H9 (cell line): ENCODE measurements around the gene DPP6. TPM values are rescaled to one million over a fixed set of nuclear protein-coding genes. Genes with fewer than 3 reads are reported as not detected.
"Not testable (repeated sequence)": the region's sequence is repeated elsewhere in the genome, so short reads cannot be mapped to it uniquely, and the experiment has no call there.

ENCODE experiments used
- DNase-seq: peaks from one replicate; pipeline ENCODE4 v3.0.0-alpha.2; 2017
- H2AFZ ChIP-seq: one replicate; pipeline ENCODE4 v1.6.1; 2013; ENCODE audit warnings: mild to moderate bottlenecking, low read length, control low read depth, moderate library complexity
- H2AK5ac ChIP-seq: 2 replicates; pipeline ENCODE4 v1.6.1; 2013; ENCODE audit warnings: low read length, control low read depth, mixed read lengths; ENCODE audit not compliant: insufficient read length
- H2BK120ac ChIP-seq: one replicate; pipeline ENCODE4 v1.6.1; 2013; ENCODE audit warnings: low read depth, mild to moderate bottlenecking, low read length, control low read depth, inconsistent platforms; ENCODE audit not compliant: poor library complexity, severe bottlenecking
- H2BK12ac ChIP-seq: 2 replicates; pipeline ENCODE4 v1.6.1; 2013; ENCODE audit warnings: low read length, control low read depth, mixed read lengths, low read depth; ENCODE audit not compliant: insufficient read length
- H2BK15ac ChIP-seq: 2 replicates; pipeline ENCODE4 v1.6.1; 2013; ENCODE audit warnings: low read depth, low read length, control low read depth
- H2BK20ac ChIP-seq: one replicate; pipeline ENCODE4 v1.6.1; 2013; ENCODE audit warnings: low read depth, mild to moderate bottlenecking, low read length, control low read depth, inconsistent platforms; ENCODE audit not compliant: poor library complexity, severe bottlenecking
- H2BK5ac ChIP-seq: 2 replicates; pipeline ENCODE4 v1.6.1; 2013; ENCODE audit warnings: low read length, control low read depth, mixed read lengths; ENCODE audit not compliant: insufficient read length
- H3K14ac ChIP-seq: 2 replicates; pipeline ENCODE4 v1.6.1; 2013; ENCODE audit warnings: low read length, control low read depth; ENCODE audit not compliant: insufficient read depth
- H3K18ac ChIP-seq: 2 replicates; pipeline ENCODE4 v1.6.1; 2013; ENCODE audit warnings: low read depth, mild to moderate bottlenecking, mixed read lengths, low read length, control low read depth; ENCODE audit not compliant: insufficient read length
- H3K23ac ChIP-seq: 2 replicates; pipeline ENCODE4 v1.6.1; 2013; ENCODE audit warnings: low read length, control low read depth, mixed read lengths, low read depth; ENCODE audit not compliant: insufficient read length
- H3K23me2 ChIP-seq: 2 replicates; pipeline ENCODE4 v1.6.1; 2013; ENCODE audit warnings: low read depth, mild to moderate bottlenecking, mixed read lengths, low read length, control low read depth; ENCODE audit not compliant: insufficient read length, poor library complexity, severe bottlenecking
- H3K27ac ChIP-seq: 2 replicates; pipeline ENCODE4 v1.5.1; 2013; ENCODE audit warnings: low read length, control low read depth, mixed read lengths, low read depth; ENCODE audit not compliant: insufficient read length
- H3K27me3 ChIP-seq: 2 replicates; pipeline ENCODE4 v1.6.1; 2013; ENCODE audit warnings: low read length, control low read depth, inconsistent platforms; ENCODE audit not compliant: insufficient read depth
- H3K4ac ChIP-seq: 2 replicates; pipeline ENCODE4 v1.6.1; 2013; ENCODE audit warnings: low read depth, mild to moderate bottlenecking, control low read depth, inconsistent platforms, low read length, moderate library complexity
- H3K4me1 ChIP-seq: 2 replicates; pipeline ENCODE4 v1.6.1; 2013; ENCODE audit warnings: low read length, control low read depth, inconsistent platforms; ENCODE audit not compliant: insufficient read depth
- H3K4me2 ChIP-seq: 2 replicates; pipeline ENCODE4 v1.6.1; 2013; ENCODE audit warnings: low read length, control low read depth, mixed read lengths; ENCODE audit not compliant: insufficient read length, insufficient read depth
- H3K56ac ChIP-seq: 2 replicates; pipeline ENCODE4 v1.6.1; 2013; ENCODE audit warnings: low read depth, mild to moderate bottlenecking, mixed read lengths, low read length, control low read depth; ENCODE audit not compliant: insufficient read length
- H3K79me1 ChIP-seq: 2 replicates; pipeline ENCODE4 v1.6.1; 2013; ENCODE audit warnings: low read depth, mild to moderate bottlenecking, moderate library complexity, low read length, control low read depth, inconsistent platforms; ENCODE audit not compliant: insufficient read depth, poor library complexity, severe bottlenecking
- H3K79me2 ChIP-seq: 2 replicates; pipeline ENCODE4 v1.6.1; 2013; ENCODE audit warnings: low read length, control low read depth, inconsistent platforms; ENCODE audit not compliant: insufficient read depth
- H3K9ac ChIP-seq: 2 replicates; pipeline ENCODE4 v1.6.1; 2013; ENCODE audit warnings: low read length, control low read depth, mixed read lengths; ENCODE audit not compliant: insufficient read length; ENCODE audit errors: extremely low read depth
- H3K9me3 ChIP-seq: one replicate; pipeline ENCODE4 v1.6.1; 2013; ENCODE audit warnings: low read depth, low read length, inconsistent platforms; ENCODE audit not compliant: control insufficient read depth
- H3T11ph ChIP-seq: one replicate; pipeline ENCODE4 v1.6.1; 2013; ENCODE audit warnings: mild to moderate bottlenecking, low read length, control low read depth, inconsistent platforms
- H4K20me1 ChIP-seq: one replicate; pipeline ENCODE4 v1.6.1; 2013; ENCODE audit not compliant: control insufficient read depth, insufficient read length, insufficient read depth
- H4K5ac ChIP-seq: 2 replicates; pipeline ENCODE4 v1.6.1; 2013; ENCODE audit warnings: low read depth, mild to moderate bottlenecking, mixed read lengths, low read length, control low read depth; ENCODE audit not compliant: insufficient read length
- H4K8ac ChIP-seq: replicated peaks from 2 replicates; pipeline ENCODE4 v1.6.1; 2013; ENCODE audit warnings: low read length, control low read depth, mixed read lengths, low read depth; ENCODE audit not compliant: insufficient read length
- H4K91ac ChIP-seq: 2 replicates; pipeline ENCODE4 v1.6.1; 2013; ENCODE audit warnings: low read depth, mild to moderate bottlenecking, moderate library complexity, mixed read lengths, low read length, control low read depth; ENCODE audit not compliant: insufficient read length
- H3K27ac Mint-ChIP-seq, 3 experiments: 2 replicates in 2 of 3; 3 replicates in 1 of 3; pipeline ENCODE4 v1.8.0; 2020 to 2021; ENCODE audit warnings: mixed read lengths in 3 of 3, mild to moderate bottlenecking in 1 of 3, moderate library complexity in 1 of 3
- H3K27me3 Mint-ChIP-seq: 2 replicates; pipeline ENCODE4 v1.8.0; 2021; ENCODE audit warnings: low read depth, mild to moderate bottlenecking, moderate library complexity, mixed read lengths
- H3K36me3 Mint-ChIP-seq, 3 experiments: 2 replicates in 2 of 3; 3 replicates in 1 of 3; pipeline ENCODE4 v1.8.0; 2020 to 2021; ENCODE audit warnings: low read depth in 3 of 3, mixed read lengths in 3 of 3; ENCODE audit not compliant: insufficient read depth in 1 of 3
- H3K4me1 Mint-ChIP-seq, 2 experiments: 2 replicates each; pipeline ENCODE4 v1.8.0; 2020; ENCODE audit warnings: mixed read lengths in 2 of 2
- H3K4me3 Mint-ChIP-seq, 2 experiments: 2 replicates in 1 of 2; 3 replicates in 1 of 2; pipeline ENCODE4 v1.8.0; 2020 to 2021; ENCODE audit warnings: mild to moderate bottlenecking in 2 of 2, mixed read lengths in 2 of 2, moderate library complexity in 1 of 2
- H3K9me3 Mint-ChIP-seq, 2 experiments: 2 replicates in 1 of 2; 3 replicates in 1 of 2; pipeline ENCODE4 v1.8.0; 2020; ENCODE audit warnings: mild to moderate bottlenecking in 2 of 2, mixed read lengths in 2 of 2, moderate library complexity in 1 of 2
- WGBS: extraction: QIAGEN DNeasy Blood & Tissue Kit; methylation state at CpG from one replicate; pipeline ENCODE4 v1.1.7; 2013; ENCODE audit warnings: missing lambda C conversion rate, low lambda C conversion rate, mixed read lengths; ENCODE audit not compliant: insufficient read length; ENCODE audit errors: extremely low coverage; 5-methylcytosine and 5-hydroxymethylcytosine counted together
- total RNA-seq: library from RNA; stranded (reverse); gene quantifications from 2 replicates; pipeline ENCODE4 v1.2.1, GENCODE V29; 2021
- TF ChIP-seq, protein P1 (sequence below): fragments of 200-600 bp; sonication (generic); conservative IDR thresholded peaks from 3 replicates; pipeline ENCODE4 v1.8.0; 2021; ENCODE audit warnings: antibody characterized with exemption, mild to moderate bottlenecking

DPP6 gene
- total RNA-seq, 1 experiment from 2014 or later, result 4.5 TPM

DNA sequence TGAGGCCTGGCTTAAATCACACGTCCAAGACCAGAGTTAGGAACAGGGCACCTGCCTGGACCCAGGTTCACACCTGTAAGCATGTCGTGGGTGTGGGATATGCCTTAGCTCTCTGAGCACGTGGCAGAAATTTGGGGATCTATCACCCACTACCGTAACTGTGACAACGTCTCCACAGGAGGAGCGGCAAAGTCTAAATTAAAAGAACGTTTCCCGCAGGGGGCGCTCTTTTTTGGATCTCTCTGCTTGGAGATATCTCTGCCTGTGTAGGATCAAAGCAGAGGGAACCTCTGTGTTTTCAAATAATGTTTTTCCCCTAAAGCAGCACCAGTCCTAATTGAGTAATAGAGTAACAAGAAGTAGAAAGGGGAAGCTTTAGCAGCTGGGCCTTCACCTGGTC, 43.0 kb downstream of the DPP6 start:
- DNase-seq, H3K9me3 Mint-ChIP-seq, H2AK5ac ChIP-seq, H3K79me2 ChIP-seq, H2BK120ac ChIP-seq, H4K5ac ChIP-seq, H3K4ac ChIP-seq, H3K27ac ChIP-seq, H3T11ph ChIP-seq, H2BK15ac ChIP-seq, H3K23me2 ChIP-seq, H3K4me2 ChIP-seq, H3K4me1 ChIP-seq, H4K20me1 ChIP-seq, H2BK12ac ChIP-seq, H3K14ac ChIP-seq, H3K9me3 ChIP-seq, H3K23ac ChIP-seq, H3K79me1 ChIP-seq, H4K8ac ChIP-seq, H2BK20ac ChIP-seq, H3K27me3 ChIP-seq, H3K4me3 Mint-ChIP-seq, H3K4me1 Mint-ChIP-seq, H4K91ac ChIP-seq, H3K9ac ChIP-seq, H3K36me3 Mint-ChIP-seq, H2AFZ ChIP-seq, H3K18ac ChIP-seq, H3K56ac ChIP-seq, H2BK5ac ChIP-seq: not testable (repeated sequence)
- no CpG with 5 or more reads among the region's 9 CpGs for WGBS
- Mint-ChIP-seq H3K27me3 (peaks cover 12% of the 10 kb centered on the region), H3K27ac (peak overlapping the region in 1 of 3 experiments; percentile 72; a peak in 1 of 7 replicates)
- TF ChIP-seq, protein P1, sequence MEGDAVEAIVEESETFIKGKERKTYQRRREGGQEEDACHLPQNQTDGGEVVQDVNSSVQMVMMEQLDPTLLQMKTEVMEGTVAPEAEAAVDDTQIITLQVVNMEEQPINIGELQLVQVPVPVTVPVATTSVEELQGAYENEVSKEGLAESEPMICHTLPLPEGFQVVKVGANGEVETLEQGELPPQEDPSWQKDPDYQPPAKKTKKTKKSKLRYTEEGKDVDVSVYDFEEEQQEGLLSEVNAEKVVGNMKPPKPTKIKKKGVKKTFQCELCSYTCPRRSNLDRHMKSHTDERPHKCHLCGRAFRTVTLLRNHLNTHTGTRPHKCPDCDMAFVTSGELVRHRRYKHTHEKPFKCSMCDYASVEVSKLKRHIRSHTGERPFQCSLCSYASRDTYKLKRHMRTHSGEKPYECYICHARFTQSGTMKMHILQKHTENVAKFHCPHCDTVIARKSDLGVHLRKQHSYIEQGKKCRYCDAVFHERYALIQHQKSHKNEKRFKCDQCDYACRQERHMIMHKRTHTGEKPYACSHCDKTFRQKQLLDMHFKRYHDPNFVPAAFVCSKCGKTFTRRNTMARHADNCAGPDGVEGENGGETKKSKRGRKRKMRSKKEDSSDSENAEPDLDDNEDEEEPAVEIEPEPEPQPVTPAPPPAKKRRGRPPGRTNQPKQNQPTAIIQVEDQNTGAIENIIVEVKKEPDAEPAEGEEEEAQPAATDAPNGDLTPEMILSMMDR, result peak; percentile 51

DNA sequence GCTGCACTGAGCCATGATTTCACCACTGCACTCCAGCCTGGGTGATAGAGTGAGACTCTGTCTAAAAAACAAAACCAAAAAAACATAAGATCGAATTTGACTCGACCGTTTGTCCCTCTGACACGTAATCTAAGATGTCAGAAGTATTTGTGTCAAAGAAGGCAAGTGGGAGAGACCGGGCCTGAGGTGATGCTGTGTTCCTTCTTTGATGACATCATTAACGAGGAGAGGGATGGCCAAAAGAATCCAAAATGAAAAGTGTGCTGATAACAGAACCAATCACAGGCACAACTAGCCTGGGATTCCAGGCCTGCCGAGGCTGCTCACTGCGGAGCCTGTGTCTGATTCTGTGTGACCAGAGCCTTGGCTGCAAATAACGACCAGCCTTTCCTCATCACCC, 52.9 kb downstream of the DPP6 start:
- H3K9ac ChIP-seq, H3K36me3 Mint-ChIP-seq, H3K79me2 ChIP-seq, DNase-seq, H3T11ph ChIP-seq, H3K4me3 Mint-ChIP-seq, H2BK15ac ChIP-seq, H3K18ac ChIP-seq, H3K9me3 ChIP-seq, H3K4me1 ChIP-seq, H2BK5ac ChIP-seq, H3K27ac Mint-ChIP-seq, H2BK12ac ChIP-seq, H3K4me2 ChIP-seq, H4K8ac ChIP-seq, H2AK5ac ChIP-seq, H2AFZ ChIP-seq, H4K91ac ChIP-seq, H3K4me1 Mint-ChIP-seq, H3K23me2 ChIP-seq, H3K27me3 ChIP-seq, H3K4ac ChIP-seq, H2BK120ac ChIP-seq, H3K27ac ChIP-seq, H3K56ac ChIP-seq, H4K20me1 ChIP-seq, H3K9me3 Mint-ChIP-seq, H2BK20ac ChIP-seq, H3K23ac ChIP-seq, H3K14ac ChIP-seq, H3K79me1 ChIP-seq, H4K5ac ChIP-seq, H3K27me3 Mint-ChIP-seq: not testable (repeated sequence)
- no CpG with 5 or more reads among the region's 9 CpGs for WGBS
